NCI-H82 treated with DMSO at 0.1 percent for 48 hours (cell line): Measurements from ENCODE around the gene RASA3.
"Not testable (repeated sequence)": the region's sequence is repeated elsewhere in the genome, so short reads cannot be mapped to it uniquely, and the experiment has no call there.

Experiments
- DNase-seq: peaks from one replicate; lab custom pipeline; 2025; ENCODE audit not compliant: unreplicated experiment; lab: John Stamatoyannopoulos, UW

The RASA3 gene

GRCh38 chr13:114087430-114087829, 45.0 kb downstream of the RASA3 start:
- DNase-seq = no peak

GRCh38 chr13:114082849-114083645, 49.4 kb downstream of the RASA3 start:
- DNase-seq = no peak

- DNase-seq = no peak
These were observed 50.4 kb downstream of the RASA3 start for GRCh38 chr13:114081761-114082681.

- DNase-seq = no peak
These were observed 51.5 kb downstream of the RASA3 start for GRCh38 chr13:114080739-114081561.

- DNase-seq = no peak
These were observed 52.6 kb downstream of the RASA3 start for GRCh38 chr13:114079601-114080536.

- no peak for DNase-seq
These were observed 53.7 kb downstream of the RASA3 start for GRCh38 chr13:114078461-114079451.

- no peak for DNase-seq
These were observed 54.5 kb downstream of the RASA3 start for GRCh38 chr13:114077933-114078325.

- DNase-seq = no peak
These were observed 55.1 kb downstream of the RASA3 start for GRCh38 chr13:114077099-114077932.

GRCh38 chr13:114076329-114077090, 55.9 kb downstream of the RASA3 start:
- DNase-seq = no peak

GRCh38 chr13:114075811-114076210, 56.6 kb downstream of the RASA3 start:
- not testable (repeated sequence) for DNase-seq

GRCh38 chr13:114074671-114075315, 57.6 kb downstream of the RASA3 start:
- DNase-seq = no peak

GRCh38 chr13:114073881-114074612, 58.4 kb downstream of the RASA3 start:
- no peak for DNase-seq

- no peak for DNase-seq
These were observed 60.0 kb downstream of the RASA3 start for GRCh38 chr13:114072421-114072820.

- DNase-seq = no peak
These were observed 60.4 kb downstream of the RASA3 start for GRCh38 chr13:114071991-114072390.

GRCh38 chr13:114071410-114071809, 61.0 kb downstream of the RASA3 start:
- no peak for DNase-seq
